Ishikawa (cell line): ENCODE data around the gene HIC1.

Experiments
- CREB1 ChIP-seq: IDR thresholded peaks from 2 replicates; pipeline ENCODE4 v1.6.1; 2012; ENCODE audit warnings: low read depth
- TCF12 ChIP-seq: IDR thresholded peaks from 2 replicates; pipeline ENCODE4 v1.6.1; 2012; ENCODE audit warnings: low read depth
- YY1 ChIP-seq: IDR thresholded peaks from 2 replicates; pipeline ENCODE4 v1.6.1; 2012; ENCODE audit warnings: low read depth
- ZBTB7A ChIP-seq: IDR thresholded peaks from 2 replicates; pipeline ENCODE4 v1.6.1; 2012; ENCODE audit warnings: low read depth

DNA sequence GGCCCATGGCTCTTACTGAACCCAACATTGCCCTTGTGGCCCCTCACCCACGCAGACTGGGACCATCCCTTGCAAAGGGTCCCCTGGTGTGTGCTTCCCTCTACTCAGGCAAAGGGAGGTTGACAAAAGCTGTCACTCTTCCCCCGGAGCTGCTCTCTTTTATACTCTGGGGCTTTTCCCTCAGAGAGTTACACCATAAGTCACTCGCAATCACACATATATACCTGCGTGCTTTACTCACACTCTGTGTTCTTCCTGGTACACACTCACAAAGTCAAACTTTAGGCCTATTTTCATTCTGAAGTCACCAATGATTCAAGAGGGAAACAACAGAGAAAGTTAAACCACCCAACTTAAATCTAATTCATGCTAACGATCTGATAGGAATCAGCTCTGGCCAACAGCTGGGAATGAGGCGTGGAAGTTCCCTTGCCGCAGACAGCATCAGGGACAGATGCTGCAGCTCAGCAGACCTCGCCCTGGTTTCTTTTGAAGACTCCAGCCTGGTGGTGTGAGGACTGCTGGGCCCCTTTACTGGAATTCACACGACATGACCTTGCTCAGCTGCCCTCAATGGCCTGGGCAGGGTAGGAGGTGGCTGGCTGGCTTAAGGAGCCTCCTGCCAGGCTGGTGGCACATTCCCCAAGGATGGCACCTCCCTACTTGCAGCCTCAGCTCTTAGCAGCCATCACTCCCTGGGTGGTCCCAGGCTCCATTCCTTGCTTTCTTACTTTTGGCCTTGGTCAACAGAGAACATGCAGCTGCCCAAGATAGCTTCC is 27.3 kb downstream of the HIC1 start:
- TF ChIP-seq YY1 (no peak), ZBTB7A (no peak), CREB1 (no peak), TCF12 (no peak)
